Stimulated activated naive CD8-positive, alpha-beta T cell treated with anti-CD3 and anti-CD28 coated beads, Interleukin-15, Interleukin-2, amounts not matched to agents 100 ng/mL and 50 ng/mL, for 24 hours (primary cell): ENCODE measurements around the gene MS4A10.

Source experiments
- H3K27ac Mint-ChIP-seq: one replicate; pipeline ENCODE4 v1.8.0; 2021; ENCODE audit warnings: mild to moderate bottlenecking, mixed read lengths
- H3K27me3 Mint-ChIP-seq: one replicate; pipeline ENCODE4 v1.8.0; 2021; ENCODE audit warnings: mixed read lengths
- H3K36me3 Mint-ChIP-seq: one replicate; pipeline ENCODE4 v1.8.0; 2021; ENCODE audit warnings: low read depth, mixed read lengths
- H3K4me1 Mint-ChIP-seq: one replicate; pipeline ENCODE4 v1.8.0; 2021; ENCODE audit warnings: low read depth, mixed read lengths
- H3K4me3 Mint-ChIP-seq: one replicate; pipeline ENCODE4 v1.8.0; 2021; ENCODE audit warnings: mild to moderate bottlenecking, mixed read lengths
- H3K9me3 Mint-ChIP-seq: one replicate; pipeline ENCODE4 v1.8.0; 2021; ENCODE audit warnings: mixed read lengths

MS4A10 gene

DNA sequence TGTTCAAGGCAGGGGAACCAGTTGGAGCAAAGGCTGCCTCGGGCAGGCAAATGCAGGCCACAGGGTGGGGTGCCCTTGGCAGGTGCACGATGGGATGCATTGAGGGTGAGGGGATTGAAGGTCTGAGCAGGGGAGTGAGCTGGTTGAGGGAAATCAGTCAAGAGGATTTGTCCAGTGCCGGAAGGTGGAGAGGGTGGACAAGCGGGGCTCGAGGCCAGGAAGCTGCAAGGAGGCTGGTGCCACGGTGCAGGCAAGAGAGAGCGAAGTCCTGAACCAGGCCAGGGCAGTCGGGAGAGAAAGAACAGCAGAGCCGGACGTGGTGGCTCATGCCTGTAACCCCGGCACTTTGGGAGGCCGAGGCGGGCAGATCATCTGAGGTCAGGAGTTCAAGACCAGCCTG, 10.4 kb upstream of the MS4A10 start:
- Mint-ChIP-seq H3K27ac (no peak overlapping the region), H3K9me3 (no peaks in the 10 kb centered on the region), H3K4me1 (peaks cover 10% of the 10 kb centered on the region), H3K4me3 (no peak overlapping the region), H3K27me3 (no peaks in the 10 kb centered on the region), H3K36me3 (no peaks in the 10 kb centered on the region)

DNA sequence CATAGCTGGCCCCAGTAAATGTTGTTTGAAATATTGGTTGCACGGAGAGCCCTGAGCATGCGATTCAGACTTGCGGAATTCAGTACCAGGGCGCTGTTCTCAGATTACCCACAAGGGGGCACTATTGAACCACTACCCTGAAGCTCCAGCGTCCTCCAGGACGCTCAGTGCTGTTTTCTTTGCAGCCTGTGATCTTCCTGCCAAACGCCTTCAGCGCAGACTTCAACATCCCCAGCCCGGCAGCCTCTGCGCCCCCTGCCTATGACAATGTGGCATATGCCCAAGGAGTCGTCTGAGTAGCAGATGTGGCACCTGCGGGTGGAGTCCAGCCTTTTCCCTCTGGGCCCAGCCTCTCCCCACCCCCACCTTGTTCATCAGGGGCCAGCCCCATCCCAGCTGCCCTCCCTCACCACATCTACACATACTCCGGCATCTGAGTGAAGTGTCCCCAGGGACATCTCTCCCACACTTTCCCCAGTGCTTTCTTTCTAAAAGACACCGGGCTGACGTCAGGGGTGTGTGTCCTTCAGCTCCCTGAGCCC, 9.6 kb upstream of the MS4A10 start:
- H3K4me3 Mint-ChIP-seq: no peak overlapping the region
- no peaks in the 10 kb centered on the region for H3K9me3 Mint-ChIP-seq
- H3K4me1 Mint-ChIP-seq: peaks cover 10% of the 10 kb centered on the region
- no peak overlapping the region for H3K27ac Mint-ChIP-seq
- no peaks in the 10 kb centered on the region for H3K27me3 Mint-ChIP-seq
- no peaks in the 10 kb centered on the region for H3K36me3 Mint-ChIP-seq

DNA sequence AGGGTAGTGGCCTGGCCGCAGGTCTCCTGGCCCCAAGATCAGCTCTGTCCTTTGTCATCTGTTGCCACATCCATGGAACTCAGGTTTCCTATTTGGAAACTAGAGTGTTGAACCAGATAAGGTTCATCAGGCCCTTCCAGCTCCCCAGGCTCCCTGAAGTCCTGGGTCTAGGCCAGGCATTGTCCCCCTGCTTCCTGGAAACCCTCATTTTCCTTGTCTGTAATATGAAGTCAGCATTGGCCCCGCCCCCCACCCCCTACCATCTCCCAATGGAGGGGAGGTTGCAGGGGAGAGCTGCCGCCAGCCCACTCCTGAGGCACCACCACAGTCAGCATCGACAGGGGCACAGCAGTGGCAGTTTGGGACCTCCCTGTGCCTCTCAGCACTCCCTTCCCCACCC, 9.0 kb upstream of the MS4A10 start:
- no peaks in the 10 kb centered on the region for H3K27me3 Mint-ChIP-seq
- peaks cover 10% of the 10 kb centered on the region for H3K4me1 Mint-ChIP-seq
- no peak overlapping the region for H3K27ac Mint-ChIP-seq
- no peaks in the 10 kb centered on the region for H3K9me3 Mint-ChIP-seq
- H3K36me3 Mint-ChIP-seq: no peaks in the 10 kb centered on the region
- no peak overlapping the region for H3K4me3 Mint-ChIP-seq

DNA sequence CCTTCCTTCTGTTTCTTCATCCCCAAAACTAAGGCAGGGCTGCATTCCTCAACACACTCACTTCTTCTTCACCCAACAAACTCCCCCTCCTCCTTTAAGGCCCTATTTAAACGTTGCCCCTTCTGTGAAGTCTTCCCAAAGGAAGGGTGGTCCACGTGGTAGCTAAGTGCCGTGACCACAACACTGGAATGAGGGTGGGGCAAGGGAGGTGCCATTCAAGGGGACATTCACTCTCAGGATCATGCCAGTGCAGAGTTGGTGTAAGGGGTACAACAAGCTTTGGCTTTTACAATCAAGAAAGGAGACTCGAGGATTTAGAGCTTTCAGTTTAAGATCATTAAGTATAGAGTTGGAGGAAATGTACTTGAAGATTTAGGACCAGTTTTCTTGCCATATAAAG, 8.0 kb upstream of the MS4A10 start:
- peaks cover 10% of the 10 kb centered on the region for H3K4me1 Mint-ChIP-seq

DNA sequence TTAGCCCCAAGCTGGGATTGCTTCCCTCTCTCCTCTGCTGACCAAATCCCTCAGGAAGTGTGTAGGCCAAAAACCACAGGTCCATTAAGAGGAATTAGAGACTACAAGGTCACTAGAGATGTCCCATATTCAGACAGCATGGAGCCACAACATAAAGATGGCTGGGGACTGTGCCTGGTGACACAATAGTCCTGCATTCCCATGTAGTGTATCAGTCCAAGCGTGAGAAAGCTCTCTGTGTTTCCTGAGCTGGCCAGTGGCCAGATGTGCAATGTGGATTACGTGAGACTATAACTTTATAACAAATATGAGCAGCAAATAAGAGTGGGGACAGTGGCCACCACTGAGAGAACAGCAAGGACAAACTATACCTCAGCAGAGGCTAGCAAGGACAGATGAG, 7.6 kb upstream of the MS4A10 start:
- Mint-ChIP-seq H3K9me3 (no peaks in the 10 kb centered on the region), H3K27ac (no peak overlapping the region)

More for the DNA sequence above, 8.0 kb upstream of the MS4A10 start:
- no peaks in the 10 kb centered on the region for H3K9me3 Mint-ChIP-seq
- H3K4me3 Mint-ChIP-seq: no peak overlapping the region
- no peak overlapping the region for H3K27ac Mint-ChIP-seq
- H3K27me3 Mint-ChIP-seq: no peaks in the 10 kb centered on the region
- no peaks in the 10 kb centered on the region for H3K36me3 Mint-ChIP-seq

DNA sequence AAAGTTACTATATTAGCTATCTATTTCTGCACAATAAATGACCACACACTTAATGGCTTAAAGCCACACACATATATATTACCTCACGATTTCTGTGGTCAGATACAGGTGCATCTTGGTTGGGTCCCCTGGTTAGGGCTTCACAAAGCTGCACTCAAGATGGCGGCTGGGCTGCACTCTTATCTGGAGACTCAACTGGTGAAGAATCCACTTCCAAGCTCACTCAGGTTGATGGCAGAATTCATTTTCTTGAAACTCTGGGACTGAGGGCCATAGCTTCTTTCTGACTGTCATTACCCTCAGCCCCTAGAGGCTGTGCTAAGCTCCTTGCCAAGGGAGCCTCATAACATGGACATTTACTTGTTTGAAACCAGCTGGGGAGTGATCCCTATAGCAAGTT, 5.1 kb upstream of the MS4A10 start:
- Mint-ChIP-seq H3K27ac (no peak overlapping the region), H3K9me3 (no peaks in the 10 kb centered on the region), H3K4me3 (no peak overlapping the region), H3K27me3 (no peaks in the 10 kb centered on the region), H3K36me3 (no peaks in the 10 kb centered on the region), H3K4me1 (peaks cover 4% of the 10 kb centered on the region)

More for the DNA sequence above, 7.6 kb upstream of the MS4A10 start:
- Mint-ChIP-seq H3K36me3 (no peaks in the 10 kb centered on the region), H3K4me1 (peaks cover 10% of the 10 kb centered on the region), H3K27me3 (no peaks in the 10 kb centered on the region), H3K4me3 (no peak overlapping the region)

DNA sequence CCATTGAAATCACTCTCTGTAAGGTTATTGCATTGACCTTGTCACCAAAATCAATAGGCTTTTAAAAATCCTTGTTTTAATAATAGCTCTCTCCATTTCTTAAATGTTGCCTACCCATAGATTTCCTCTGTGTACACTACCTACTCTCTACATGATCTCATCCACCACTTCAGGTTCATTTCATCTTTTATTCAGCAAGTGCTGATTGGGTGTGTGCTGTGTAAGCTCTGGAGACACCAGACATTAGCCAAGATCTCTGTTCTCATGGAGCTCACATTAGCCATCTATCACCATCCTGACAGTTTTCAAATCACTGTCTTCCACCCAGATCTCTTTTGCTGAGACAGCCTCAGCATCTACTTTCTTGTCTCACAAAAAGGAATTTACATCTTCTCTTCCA, 4.4 kb upstream of the MS4A10 start:
- H3K27me3 Mint-ChIP-seq: no peaks in the 10 kb centered on the region
- no peaks in the 10 kb centered on the region for H3K36me3 Mint-ChIP-seq
- no peaks in the 10 kb centered on the region for H3K9me3 Mint-ChIP-seq
- no peaks in the 10 kb centered on the region for H3K4me1 Mint-ChIP-seq
- H3K4me3 Mint-ChIP-seq: no peak overlapping the region
- H3K27ac Mint-ChIP-seq: no peak overlapping the region

DNA sequence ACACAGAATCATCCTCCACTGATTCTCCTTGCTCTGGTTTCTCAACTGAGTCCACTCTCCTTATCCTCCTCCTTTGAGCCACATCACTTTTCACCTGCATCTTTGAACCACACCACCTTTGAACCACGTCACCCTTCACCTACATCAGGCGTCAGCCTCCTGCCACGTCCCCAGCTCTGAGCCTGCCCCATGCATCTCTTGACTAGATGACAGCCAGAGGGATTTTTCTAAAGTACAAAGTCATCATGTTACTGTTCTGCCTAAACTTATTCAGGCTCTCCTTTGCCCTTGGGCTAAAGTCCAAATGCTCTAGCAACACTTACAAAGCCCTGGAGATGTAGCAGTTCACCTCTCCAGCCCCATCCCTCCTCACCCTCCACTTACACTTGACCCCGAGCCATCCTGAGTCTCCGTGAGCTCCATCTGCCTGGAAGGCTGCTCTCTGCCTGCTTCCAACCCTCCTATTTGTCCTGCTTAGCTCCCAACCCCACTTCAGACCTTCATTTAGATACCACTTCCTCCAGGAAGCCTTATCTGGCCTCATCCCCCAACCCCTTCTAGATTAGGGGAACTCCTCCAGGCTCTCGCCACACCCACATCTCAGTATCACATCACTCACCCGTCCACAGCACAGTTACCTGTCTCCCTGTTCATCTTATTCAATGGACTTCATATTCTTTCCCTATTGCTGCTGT, 3.7 kb upstream of the MS4A10 start:
- Mint-ChIP-seq H3K36me3 (no peaks in the 10 kb centered on the region), H3K4me3 (no peak overlapping the region), H3K4me1 (no peaks in the 10 kb centered on the region), H3K27me3 (no peaks in the 10 kb centered on the region), H3K9me3 (no peaks in the 10 kb centered on the region), H3K27ac (no peak overlapping the region)

DNA sequence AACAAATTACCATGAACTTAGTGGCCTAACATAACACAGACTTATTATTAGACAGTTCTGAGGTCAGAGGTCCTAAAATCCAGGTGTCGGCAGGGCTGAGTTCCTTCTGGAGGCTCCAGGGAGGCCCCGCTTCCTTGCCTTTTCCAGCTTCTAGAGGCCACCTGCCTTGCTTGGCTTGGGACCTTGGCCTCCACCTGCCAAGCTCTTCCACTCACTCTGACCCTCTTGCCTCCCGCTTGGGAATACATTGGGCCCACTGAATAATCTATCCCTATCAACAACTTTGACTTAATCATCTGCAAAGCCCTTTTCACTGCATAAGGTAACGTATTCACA, 3.2 kb upstream of the MS4A10 start:
- H3K36me3 Mint-ChIP-seq: no peaks in the 10 kb centered on the region
- no peaks in the 10 kb centered on the region for H3K9me3 Mint-ChIP-seq
- no peak overlapping the region for H3K27ac Mint-ChIP-seq
- no peaks in the 10 kb centered on the region for H3K4me1 Mint-ChIP-seq
- no peak overlapping the region for H3K4me3 Mint-ChIP-seq
- no peaks in the 10 kb centered on the region for H3K27me3 Mint-ChIP-seq

DNA sequence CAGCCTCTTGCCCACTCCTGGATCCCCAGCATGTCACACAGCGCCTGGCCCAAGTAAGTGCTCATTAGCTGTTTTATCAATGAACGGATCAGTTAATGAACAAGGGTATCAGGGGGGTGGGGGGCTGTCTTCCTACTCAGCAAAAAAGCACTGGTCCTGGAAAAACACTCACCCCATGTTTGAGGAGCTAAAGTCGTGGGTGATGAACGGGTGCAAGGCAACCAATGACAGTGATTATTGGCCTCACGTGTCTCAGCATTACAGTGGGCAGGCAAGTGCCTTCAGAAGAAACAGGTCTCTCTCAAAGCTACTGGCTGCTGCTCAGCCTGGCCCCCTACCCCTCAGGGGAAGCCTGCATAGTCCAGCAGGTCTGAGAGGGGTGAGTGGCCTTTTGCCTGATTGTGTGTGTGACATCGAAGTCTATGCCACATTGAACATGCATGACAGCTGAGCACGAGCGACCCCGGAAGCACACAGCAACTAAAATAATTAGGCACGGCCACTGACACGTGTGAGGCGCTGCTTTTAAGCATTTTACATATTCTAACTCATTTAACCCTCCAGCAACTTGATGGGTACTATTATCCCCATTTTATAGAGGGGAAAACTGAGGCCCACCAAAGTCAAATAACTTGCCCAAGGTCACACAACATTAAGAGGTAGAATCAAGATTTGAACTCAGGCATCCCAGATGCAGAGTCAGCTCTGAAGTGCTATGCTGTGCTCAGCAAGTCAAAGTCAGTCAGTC, 2.6 kb upstream of the MS4A10 start:
- Mint-ChIP-seq H3K9me3 (no peaks in the 10 kb centered on the region), H3K27me3 (no peaks in the 10 kb centered on the region), H3K27ac (no peak overlapping the region), H3K36me3 (no peaks in the 10 kb centered on the region), H3K4me3 (no peak overlapping the region), H3K4me1 (no peaks in the 10 kb centered on the region)

DNA sequence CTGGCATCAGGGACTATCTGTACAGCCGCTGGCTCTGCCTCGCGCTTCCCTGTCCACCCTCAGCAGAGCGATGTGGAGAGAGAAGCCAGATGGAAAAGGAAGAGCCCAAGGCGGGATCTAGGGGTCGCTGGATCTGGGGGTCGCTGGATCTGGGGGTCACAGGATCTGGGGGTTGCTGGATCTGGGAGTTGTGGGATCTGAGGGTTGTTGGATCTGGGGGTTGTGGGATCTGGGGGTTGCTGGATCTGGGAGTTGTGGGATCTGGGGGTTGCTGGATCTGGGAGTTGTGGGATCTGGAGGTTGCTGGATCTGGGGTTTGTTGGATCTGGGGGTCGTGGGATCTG, 2.0 kb upstream of the MS4A10 start:
- no peak overlapping the region for H3K4me3 Mint-ChIP-seq
- no peaks in the 10 kb centered on the region for H3K9me3 Mint-ChIP-seq
- H3K27me3 Mint-ChIP-seq: no peaks in the 10 kb centered on the region
- no peak overlapping the region for H3K27ac Mint-ChIP-seq
- H3K4me1 Mint-ChIP-seq: no peaks in the 10 kb centered on the region
- H3K36me3 Mint-ChIP-seq: no peaks in the 10 kb centered on the region

DNA sequence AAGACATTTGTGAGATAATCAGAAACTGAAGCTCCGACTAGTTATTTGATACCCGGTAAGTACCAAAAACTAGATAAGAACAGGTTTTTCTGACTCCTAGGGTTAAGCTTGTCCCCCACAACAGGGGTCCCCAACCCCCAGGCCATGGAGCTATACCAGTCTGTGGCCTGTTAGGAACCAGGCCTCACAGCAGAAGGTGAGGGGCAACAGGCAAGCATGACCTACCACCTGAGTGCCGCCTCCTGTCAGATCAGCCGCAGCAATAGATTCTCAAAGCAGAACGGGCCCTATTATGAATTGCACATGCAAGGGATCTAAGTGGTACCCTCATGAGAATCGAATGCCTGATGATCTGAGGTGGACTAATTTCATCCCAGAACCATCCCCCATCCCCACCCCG, 1.2 kb upstream of the MS4A10 start:
- H3K9me3 Mint-ChIP-seq: no peaks in the 10 kb centered on the region
- H3K36me3 Mint-ChIP-seq: no peaks in the 10 kb centered on the region
- H3K4me3 Mint-ChIP-seq: no peak overlapping the region
- no peak overlapping the region for H3K27ac Mint-ChIP-seq
- no peaks in the 10 kb centered on the region for H3K27me3 Mint-ChIP-seq
- H3K4me1 Mint-ChIP-seq: no peaks in the 10 kb centered on the region

DNA sequence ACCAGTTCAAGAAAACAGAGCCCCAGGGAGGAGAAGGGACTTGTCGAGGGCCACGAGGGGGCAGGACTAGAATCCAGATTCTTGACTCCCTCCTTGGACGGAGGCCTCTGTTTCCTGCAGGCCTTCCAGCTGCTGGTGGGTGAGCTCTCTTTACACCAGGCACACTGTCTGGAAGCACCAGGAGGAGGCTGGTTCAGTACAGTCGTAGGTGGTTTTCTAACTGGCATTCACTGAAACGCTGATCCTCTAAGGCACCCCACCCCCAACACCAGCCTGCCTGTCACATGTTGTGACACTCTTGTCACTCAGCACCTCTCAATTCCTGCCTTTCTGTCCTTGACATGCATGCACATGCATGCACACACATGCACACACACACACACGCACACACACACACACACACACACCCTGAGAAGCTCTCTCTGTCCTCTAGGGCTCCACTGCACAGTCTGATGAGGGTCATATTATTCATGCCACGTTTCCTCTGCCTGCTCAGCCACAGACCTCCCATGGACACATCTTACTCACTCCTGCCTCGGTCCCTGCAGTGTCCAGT, 751 bp downstream of the MS4A10 start:
- H3K4me1 Mint-ChIP-seq: no peaks in the 10 kb centered on the region
- no peak overlapping the region for H3K4me3 Mint-ChIP-seq
- H3K36me3 Mint-ChIP-seq: no peaks in the 10 kb centered on the region
- no peak overlapping the region for H3K27ac Mint-ChIP-seq
- no peaks in the 10 kb centered on the region for H3K27me3 Mint-ChIP-seq
- no peaks in the 10 kb centered on the region for H3K9me3 Mint-ChIP-seq

DNA sequence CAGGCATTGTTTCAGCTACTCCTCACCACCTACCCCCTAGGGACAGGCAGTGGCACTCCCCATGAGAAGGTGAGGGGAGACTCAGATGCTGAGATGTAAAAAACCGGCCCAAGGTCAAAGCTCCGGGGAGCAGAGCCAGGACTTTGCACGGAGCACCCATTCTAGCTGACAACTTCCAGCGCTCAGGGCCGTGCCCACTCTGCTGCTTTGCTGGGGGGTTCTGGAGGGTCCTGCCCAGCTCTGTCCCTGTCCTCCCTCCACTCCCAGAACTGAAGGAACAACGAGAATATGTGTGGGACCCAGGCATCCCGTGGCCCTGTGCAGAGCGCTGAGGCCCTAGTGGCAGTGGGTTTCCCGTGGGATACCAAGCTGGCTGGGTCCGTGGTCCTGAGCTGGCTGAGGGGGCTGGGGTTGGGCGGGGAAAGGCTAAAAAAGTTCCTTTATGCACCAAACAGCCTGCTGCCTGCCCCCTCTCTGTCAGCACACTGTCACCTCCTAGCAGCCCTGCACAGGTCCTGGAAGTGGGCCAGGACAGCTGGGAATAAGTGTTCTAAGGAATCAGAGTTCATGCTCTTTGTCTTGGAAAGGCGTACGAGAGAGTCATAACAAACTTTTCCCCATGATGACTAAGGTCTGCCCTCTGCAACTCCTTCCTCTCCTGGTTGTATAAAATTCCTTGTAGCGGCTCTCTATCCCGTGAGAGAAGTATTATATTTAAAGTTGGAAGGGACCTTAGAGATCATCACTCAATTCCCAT, 1.9 kb downstream of the MS4A10 start:
- H3K4me3 Mint-ChIP-seq: no peak overlapping the region
- H3K27me3 Mint-ChIP-seq: no peaks in the 10 kb centered on the region
- no peak overlapping the region for H3K27ac Mint-ChIP-seq
- H3K9me3 Mint-ChIP-seq: no peaks in the 10 kb centered on the region
- no peaks in the 10 kb centered on the region for H3K4me1 Mint-ChIP-seq
- H3K36me3 Mint-ChIP-seq: no peaks in the 10 kb centered on the region
